ENCODE data around the gene FCAMR.

GRCh38 chr1:206945779-206946178 lies 24.5 kb downstream of the FCAMR start:
- TF ChIP-seq POLR2A (IDR thresholded peaks at IDR 0.05): no peak
- TF ChIP-seq CTCF (IDR thresholded peaks at IDR 0.05): no peak
